Activated CD8-positive, alpha-beta T cell treated with anti-CD3 and anti-CD28 coated beads for 36 hours (primary cell): ENCODE results near the gene SLC49A4. TPM values are rescaled to one million over a fixed set of nuclear protein-coding genes. Genes with fewer than 3 reads are reported as not detected.

Source experiments
- ATAC-seq: fragments of 200-7000 bp; cut with Tn5 transposase; one replicate; pipeline ENCODE4 v1.10.0; 2021; ENCODE audit warnings: mild to moderate bottlenecking, moderate library complexity
- CTCF ChIA-PET: fragments of 350-600 bp; sonication (Branson Sonifier 250); formaldehyde crosslinking; loops from one replicate; lab custom pipeline; 2021; ENCODE audit warnings: antibody characterized with exemption; lab: Charles Lee
- POLR2A ChIA-PET: fragments of 350-600 bp; sonication (Branson Sonifier 250); formaldehyde crosslinking; loops from one replicate; lab custom pipeline; 2021; ENCODE audit warnings: antibody characterized with exemption; lab: Charles Lee
- DNase-seq: peaks from one replicate; pipeline ENCODE4 v3.0.0-alpha.2; 2020
- H3K27ac Mint-ChIP-seq: one replicate; pipeline ENCODE4 v1.8.0; 2021; ENCODE audit warnings: mild to moderate bottlenecking, mixed read lengths
- H3K27me3 Mint-ChIP-seq: one replicate; pipeline ENCODE4 v1.8.0; 2021; ENCODE audit warnings: mixed read lengths
- H3K36me3 Mint-ChIP-seq: one replicate; pipeline ENCODE4 v1.8.0; 2021; ENCODE audit warnings: low read depth, mixed read lengths
- H3K4me1 Mint-ChIP-seq: one replicate; pipeline ENCODE4 v1.8.0; 2021; ENCODE audit warnings: low read depth, mixed read lengths
- H3K4me3 Mint-ChIP-seq: one replicate; pipeline ENCODE4 v1.8.0; 2021; ENCODE audit warnings: mild to moderate bottlenecking, moderate library complexity, mixed read lengths
- H3K9me3 Mint-ChIP-seq: one replicate; pipeline ENCODE4 v1.8.0; 2021; ENCODE audit warnings: mixed read lengths
- intact Hi-C: fragments of 100-400 bp; cut with micrococcal nuclease; formaldehyde crosslinking; loops from one replicate; pipeline ENCODE4 v1.10.0; 2022
- total RNA-seq, 2 experiments: library from RNA; stranded (reverse); gene quantifications; one replicate each; pipeline ENCODE4 v1.2.3, GENCODE V29; 2021
- TF ChIP-seq, protein P1 (sequence below): fragments of 200-600 bp; IDR thresholded peaks from one replicate; pipeline ENCODE4 v1.8.0; 2022; ENCODE audit warnings: antibody characterized with exemption, mild to moderate bottlenecking

SLC49A4 gene
- total RNA-seq, 2 experiments from 2014 or later, result 1.6 to 1.9 TPM

DNA sequence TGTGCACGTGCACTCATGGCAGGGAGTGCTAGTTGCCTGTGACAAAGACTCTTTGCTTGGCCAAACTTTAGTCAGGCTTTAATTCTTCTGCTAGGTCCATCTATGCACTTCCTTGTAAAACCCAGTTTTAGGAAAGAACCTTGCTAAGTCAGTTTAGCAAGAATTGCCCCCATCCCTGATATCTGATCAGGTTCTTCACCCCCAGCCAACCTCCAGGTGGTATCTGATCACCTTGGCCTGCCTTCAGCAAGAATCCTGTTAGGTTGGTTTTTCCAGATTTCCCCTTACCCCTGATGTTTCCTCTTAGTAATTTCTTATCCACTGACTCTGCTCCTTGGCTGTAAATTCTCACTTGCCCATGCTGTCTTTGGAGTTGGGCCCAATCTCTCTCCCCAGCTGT is 9.6 kb upstream of the SLC49A4 start:
- DNase-seq (no peak), ATAC-seq (no peak)
- Mint-ChIP-seq H3K4me3 (no peak overlapping the region), H3K4me1 (peaks cover 23% of the 10 kb centered on the region), H3K27ac (no peak overlapping the region), H3K9me3 (no peaks in the 10 kb centered on the region), H3K36me3 (peaks cover 3% of the 10 kb centered on the region), H3K27me3 (no peaks in the 10 kb centered on the region)
- POLR2A ChIA-PET, result no interaction called here
- CTCF ChIA-PET, result interaction anchor here (1.6 kb wide), 1 partner anchor 11 kb away, joined by 5 read pairs; no protein-coding TSS in a partner anchor
- intact Hi-C loops, result no loop called here
- TF ChIP-seq, protein P1, sequence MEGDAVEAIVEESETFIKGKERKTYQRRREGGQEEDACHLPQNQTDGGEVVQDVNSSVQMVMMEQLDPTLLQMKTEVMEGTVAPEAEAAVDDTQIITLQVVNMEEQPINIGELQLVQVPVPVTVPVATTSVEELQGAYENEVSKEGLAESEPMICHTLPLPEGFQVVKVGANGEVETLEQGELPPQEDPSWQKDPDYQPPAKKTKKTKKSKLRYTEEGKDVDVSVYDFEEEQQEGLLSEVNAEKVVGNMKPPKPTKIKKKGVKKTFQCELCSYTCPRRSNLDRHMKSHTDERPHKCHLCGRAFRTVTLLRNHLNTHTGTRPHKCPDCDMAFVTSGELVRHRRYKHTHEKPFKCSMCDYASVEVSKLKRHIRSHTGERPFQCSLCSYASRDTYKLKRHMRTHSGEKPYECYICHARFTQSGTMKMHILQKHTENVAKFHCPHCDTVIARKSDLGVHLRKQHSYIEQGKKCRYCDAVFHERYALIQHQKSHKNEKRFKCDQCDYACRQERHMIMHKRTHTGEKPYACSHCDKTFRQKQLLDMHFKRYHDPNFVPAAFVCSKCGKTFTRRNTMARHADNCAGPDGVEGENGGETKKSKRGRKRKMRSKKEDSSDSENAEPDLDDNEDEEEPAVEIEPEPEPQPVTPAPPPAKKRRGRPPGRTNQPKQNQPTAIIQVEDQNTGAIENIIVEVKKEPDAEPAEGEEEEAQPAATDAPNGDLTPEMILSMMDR, result no peak

DNA sequence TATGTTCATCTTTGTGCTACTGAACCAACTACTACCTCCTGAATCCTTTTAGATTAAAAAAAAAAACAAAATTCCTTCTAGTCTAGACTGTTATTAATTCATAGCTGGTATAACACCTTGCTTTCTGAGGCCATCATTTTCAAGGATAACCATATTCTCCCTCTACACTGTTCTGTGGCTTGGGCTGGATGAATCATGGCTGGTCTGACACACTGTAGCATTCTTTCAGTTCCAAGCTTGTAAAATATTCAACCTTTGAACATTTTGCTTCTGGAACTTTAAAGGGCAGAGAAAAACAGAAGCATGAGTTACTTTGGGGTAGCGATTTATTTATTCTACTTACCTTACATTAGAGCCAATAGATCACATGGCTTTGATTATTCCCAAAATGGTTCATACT is 8.8 kb upstream of the SLC49A4 start:
- peak; percentile 65 for ATAC-seq
- Mint-ChIP-seq H3K4me1 (peaks cover 23% of the 10 kb centered on the region), H3K27ac (no peak overlapping the region), H3K4me3 (no peak overlapping the region), H3K27me3 (no peaks in the 10 kb centered on the region), H3K36me3 (peaks cover 3% of the 10 kb centered on the region), H3K9me3 (no peaks in the 10 kb centered on the region)
- CTCF ChIA-PET, result no interaction called here
- intact Hi-C loops, result no loop called here
- TF ChIP-seq, protein P1, result no peak
- POLR2A ChIA-PET, result interaction anchor here (1.7 kb wide), 1 partner anchor 11 kb away, joined by 4 read pairs; no protein-coding TSS in a partner anchor
- peak; percentile 22 for DNase-seq

DNA sequence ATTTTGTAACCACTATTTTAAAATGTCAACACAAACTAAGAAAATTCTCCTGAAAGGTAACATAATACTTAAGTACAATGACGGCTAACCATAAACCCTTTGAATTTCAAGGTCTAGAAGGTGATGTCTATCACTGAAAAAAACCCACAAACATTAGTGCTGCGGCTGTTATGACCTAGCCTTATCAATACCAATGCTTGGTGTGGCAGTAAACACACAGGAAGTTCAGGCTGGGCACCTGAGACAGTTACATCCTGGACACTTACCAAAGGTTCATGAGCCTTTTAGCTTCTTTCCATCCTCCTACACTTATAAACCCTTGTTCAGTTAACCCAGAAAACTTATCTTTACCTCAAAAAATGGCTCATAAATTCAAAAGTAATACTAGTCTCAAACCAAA is 7.0 kb upstream of the SLC49A4 start:
- ChIA-PET CTCF (no interaction called here), POLR2A (no interaction called here)
- intact Hi-C loops, result no loop called here
- Mint-ChIP-seq H3K27me3 (no peaks in the 10 kb centered on the region), H3K36me3 (no peaks in the 10 kb centered on the region), H3K4me1 (peaks cover 25% of the 10 kb centered on the region), H3K27ac (no peak overlapping the region), H3K4me3 (no peak overlapping the region), H3K9me3 (no peaks in the 10 kb centered on the region)
- DNase-seq (no peak), ATAC-seq (no peak)
- TF ChIP-seq, protein P1, result no peak

DNA sequence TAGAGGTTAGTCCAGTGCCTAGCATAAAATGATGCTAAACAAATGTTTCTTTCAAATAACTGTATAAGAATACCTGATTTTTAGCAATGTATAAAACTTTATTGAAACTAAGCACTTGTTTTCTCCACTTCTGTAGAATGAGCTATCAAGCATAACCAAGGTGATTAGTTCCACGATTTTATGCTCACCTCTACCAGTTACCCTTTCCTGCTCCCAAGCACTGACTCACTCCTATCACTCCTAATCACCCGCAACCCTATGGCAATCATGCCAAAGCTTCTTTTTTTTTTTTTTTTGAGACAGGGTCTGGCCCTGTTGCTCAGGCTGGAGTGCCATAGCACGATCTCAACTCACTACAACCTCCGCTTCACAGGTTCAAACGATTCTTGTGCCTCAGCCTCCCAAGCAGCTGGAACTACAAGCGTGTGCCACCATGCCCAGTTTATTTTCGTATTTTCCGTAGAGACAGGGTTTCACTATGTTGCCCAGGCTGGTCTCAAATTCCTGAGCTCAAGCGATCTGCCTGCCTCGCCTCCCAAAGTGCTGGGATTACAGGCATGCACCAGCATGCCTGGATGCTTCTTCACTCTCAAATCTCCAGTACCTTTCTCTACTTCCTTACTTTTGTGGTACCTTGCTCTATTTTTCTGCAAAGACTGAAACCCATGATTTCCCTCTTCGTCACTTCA is 5.1 kb upstream of the SLC49A4 start:
- Mint-ChIP-seq H3K36me3 (no peaks in the 10 kb centered on the region), H3K27me3 (no peaks in the 10 kb centered on the region), H3K9me3 (no peaks in the 10 kb centered on the region), H3K4me1 (peaks cover 29% of the 10 kb centered on the region), H3K27ac (no peak overlapping the region), H3K4me3 (no peak overlapping the region)
- intact Hi-C loops, result loop anchor here (10.0 kb wide), 1 partner anchor 405 kb away; the partner anchor contains the start of genes FAM162A and MIX23
- ATAC-seq, result no peak
- CTCF ChIA-PET, result interaction anchor here (1.0 to 1.4 kb wide), 2 partner anchors 33 to 151 kb away, joined by 4 read pairs; no protein-coding TSS in a partner anchor
- no peak for DNase-seq
- TF ChIP-seq, protein P1, result no peak
- POLR2A ChIA-PET, result no interaction called here
